ENCODE measurements around the gene KIF7.

The KIF7 gene

GRCh38 chr15:89646416-89647141 is 8.7 kb downstream of the KIF7 start:
- peak; percentile 37 for DNase-seq

GRCh38 chr15:89645680-89646079 is 9.6 kb downstream of the KIF7 start:
- DNase-seq: no peak

- DNase-seq: peak; percentile 35
These were observed 13.2 kb downstream of the KIF7 start for GRCh38 chr15:89642106-89642505.

DNA sequence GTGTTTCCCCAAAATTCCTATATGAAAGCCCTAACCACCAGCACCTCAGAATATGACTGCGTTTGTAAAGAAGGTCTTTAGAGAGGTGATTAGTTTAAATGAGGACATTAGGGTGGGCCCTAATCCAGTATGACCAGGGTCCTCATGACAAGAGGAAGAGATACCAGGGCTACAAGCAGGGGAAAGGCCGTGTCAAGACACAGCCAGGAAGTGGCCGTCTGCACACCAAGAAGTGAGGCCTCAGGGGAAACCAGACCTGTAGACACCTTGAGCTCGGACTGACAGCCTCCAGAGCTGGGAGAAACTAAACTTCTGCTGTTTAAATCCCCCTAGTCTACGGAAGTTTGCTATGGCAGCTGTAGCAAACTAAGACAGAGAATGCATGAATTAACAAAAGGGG is 14.2 kb downstream of the KIF7 start:
- peak; percentile 26 for DNase-seq

DNA sequence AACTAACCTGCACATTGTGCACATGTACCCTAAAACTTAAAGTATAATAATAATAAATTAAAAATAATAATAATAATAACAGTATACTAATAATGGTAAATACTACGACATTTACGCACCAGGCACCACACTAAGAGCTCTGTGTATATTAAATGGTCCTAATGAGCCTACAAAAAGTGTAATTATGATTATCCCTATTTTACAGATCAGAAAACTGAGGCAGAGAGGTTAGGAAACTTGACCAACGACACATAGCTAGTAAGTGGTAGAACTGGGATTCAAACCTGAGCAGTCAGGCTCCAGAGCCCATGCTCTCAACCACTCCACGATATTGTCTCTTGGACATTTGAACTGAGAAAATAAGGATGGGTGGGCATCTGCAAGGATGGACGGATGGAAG is 15.0 kb downstream of the KIF7 start:
- DNase-seq: peak; percentile 25

DNA sequence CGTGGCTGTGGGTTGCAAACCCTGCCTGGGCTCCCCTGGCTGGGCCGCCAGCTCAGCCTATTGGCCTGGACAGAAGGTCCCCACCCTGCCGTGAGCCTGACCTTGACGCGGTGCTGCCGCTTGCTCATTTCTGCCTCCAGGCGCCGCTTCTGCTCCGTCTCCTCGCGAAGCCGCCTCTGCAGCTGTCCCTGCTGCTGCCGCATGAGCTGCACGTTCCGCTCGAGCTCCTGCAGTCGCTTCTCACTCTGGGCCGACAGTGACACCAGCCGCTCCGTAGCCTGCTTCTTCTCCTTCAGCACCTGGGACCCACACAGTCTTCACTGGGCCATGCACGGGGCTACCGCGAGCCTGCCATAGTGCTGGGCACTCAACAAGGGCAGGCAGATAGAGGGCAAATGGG is 21.7 kb downstream of the KIF7 start:
- peak; percentile 48 for DNase-seq

DNA sequence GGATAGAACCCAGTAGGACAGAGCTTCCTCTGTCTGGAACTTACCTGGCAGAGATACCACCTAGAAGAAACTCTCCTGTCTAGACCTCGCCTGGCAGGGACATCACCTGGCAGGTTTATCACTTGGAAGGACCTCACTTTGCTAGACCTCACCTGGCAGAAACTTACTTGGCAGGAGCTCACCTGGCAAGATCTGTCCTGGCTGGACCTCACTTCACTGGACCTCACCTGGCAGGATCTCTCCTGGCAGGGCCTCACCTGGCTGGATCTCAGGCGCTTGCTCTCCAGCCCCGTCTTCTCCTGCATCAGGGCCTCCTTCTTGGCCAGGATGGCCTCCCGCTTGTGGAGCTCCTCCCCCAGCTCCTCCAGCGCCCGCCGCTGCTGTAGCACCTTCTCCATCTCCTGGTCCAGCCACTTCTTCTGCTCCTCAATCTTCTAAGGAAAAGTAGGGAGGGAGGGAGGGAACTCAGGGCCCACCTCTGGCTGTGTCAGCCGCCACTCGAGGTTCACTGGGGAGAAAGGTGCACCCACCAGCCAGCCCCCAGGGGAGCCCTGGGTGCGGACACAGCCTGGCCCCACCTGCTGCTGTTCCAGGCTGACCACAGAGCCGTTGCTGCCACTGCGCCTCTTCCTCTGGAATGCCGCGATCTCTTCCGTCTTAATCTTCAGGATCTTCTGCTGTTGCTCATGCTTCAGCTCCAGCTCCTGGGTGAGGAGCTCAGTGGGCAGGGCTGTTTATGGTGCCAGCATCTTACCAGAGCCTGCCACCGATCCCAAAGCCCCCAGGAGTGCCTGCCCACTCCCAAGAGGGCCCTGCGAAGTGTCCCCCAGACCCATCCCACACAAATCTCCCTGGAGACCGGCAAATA is 22.5 kb downstream of the KIF7 start:
- DNase-seq: peak; percentile 45

GRCh38 chr15:89631902-89632264 is 23.4 kb downstream of the KIF7 start:
- DNase-seq: peak; percentile 47

DNA sequence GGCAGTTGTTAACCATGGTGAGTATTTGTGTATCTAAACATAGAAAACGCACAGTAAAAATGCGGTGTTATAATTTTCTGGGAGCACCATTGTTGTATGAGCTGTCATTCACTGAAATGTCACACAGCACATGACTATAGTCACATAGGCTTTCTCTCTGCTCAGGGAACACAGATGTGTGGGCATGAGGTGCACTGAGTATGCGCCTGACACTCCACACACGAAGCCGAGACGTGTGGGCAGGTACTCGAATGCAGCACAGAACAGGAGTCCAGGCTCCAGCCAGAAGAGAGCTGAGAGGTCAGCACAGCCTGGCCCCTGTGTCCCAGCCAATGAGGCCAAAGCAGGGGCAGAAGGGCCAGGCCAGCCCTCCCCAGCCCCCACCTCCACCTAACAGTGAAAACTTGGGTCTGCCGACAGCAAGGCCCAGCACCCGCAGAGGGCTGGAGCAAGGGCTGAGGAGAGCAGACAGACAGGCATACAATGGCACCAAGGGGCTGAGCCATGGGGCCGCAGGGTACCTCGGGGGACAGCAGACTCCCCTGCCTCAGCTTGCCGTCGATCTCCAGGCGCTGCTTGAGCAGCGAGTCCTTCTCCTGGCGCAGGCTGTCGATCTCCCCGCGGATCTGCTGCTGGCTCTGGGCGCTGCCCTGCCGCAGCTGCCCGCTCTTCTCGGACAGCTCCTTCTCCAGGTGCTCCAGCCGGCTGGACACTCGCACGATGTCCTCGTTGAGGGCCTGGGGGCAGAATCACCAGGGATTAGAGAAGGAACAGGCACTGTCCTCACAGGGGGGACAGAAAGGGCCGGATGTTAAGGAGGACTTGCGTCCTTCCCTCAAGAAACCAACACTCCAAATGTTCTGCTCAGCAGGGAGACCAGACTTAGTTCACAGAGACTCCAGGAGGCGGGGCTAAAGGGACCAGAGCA is 24.0 kb downstream of the KIF7 start:
- peak; percentile 50 for DNase-seq

DNA sequence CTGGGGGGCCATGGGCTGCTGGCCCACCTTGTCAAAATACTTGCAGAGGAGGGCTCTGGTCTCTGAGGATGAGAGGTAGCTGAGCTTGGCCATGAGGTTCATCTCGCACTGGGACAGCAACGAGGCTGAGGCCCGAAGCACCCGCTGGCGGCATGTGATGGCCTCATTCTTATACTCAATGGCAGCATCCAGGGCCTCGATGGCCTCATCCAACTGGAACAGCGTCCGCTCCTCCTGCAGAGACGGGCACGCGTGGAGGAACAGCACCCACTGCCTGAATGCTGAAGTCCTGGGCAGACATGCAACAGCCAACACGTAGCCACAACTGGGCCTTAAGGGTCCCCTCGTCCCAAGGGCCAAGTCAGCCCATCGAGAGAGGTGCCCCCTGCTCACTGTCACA is 25.0 kb downstream of the KIF7 start:
- peak; percentile 47 for DNase-seq

- DNase-seq: no peak
These were observed 25.4 kb downstream of the KIF7 start for GRCh38 chr15:89629829-89630228.

- peak; percentile 38 for DNase-seq
These were observed 26.2 kb downstream of the KIF7 start for GRCh38 chr15:89628806-89629715.

DNA sequence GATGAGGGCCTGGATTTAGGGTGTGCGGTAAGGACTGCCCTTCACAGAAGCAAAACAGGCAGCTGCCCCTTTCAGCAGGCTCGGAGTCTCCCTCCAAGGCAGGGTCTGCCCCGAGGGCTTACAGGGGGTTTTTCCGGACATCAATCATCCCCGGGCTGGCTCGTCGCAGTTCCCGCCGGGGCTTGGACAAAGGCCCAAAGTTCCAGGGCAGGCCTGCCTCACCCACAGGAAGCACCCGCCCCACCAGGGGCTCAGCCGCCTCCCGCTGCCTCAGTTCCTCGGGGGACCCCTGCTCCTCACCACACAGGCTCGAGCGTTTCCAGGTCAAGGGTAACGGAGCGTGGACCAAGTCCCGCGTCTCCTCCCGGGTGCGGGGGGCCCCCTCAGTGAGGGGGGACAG is 27.0 kb downstream of the KIF7 start:
- DNase-seq: no peak

DNA sequence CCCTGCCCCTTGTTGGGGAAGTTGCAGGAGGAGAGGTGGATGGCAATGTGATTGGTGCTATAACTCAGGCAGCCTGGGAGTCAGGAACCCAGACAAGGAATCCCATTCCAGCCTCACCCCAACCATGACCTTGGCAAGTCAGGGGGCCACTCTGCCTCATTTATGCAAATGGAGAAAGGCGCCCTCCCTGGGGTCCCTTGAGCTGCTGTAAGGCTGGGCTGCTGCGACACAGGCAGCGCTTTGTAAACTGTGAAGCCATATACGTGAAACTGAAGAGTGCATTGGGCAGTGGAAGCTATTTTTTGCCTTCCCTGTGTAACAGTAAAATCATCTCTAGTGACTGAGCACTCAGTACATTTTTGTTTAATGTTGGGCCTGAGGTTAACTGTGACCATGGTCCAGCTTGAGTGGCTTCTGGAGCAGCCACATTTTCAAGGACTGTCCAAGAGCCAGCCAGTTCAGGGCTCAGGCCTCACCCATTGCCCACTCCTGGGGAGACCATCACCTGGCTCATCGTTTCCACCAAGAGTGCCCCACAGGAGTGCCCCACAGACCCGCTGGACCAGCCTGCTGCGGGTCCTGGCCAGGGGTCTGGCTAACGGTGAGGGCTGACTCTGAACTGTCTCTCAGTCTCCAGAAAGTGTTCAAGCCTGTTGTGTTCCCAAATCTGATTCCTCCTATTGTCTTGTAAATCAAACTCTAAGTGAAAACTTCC is 27.9 kb downstream of the KIF7 start:
- no peak for DNase-seq

DNA sequence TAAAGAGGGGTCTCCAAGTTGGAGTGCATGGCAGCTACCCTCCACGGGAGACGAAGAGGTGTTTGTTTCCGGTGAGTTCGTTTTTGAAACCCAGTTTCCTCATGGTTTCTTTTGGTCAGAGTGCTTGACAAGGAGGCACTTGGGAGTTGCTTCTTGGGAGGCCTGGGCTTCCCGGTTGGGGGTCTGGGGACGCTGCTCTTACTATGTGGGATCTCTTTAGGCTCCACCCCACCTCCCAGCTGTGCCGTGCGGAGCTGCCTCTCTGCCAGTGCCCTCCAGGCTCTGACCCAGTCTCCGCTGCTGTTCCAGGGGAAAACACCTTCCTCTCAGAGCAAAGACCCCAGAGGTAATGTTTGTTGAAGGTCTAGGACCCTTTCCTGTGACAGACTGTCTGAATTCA is 29.6 kb downstream of the KIF7 start:
- no peak for DNase-seq

GRCh38 chr15:89623165-89623564 is 32.1 kb downstream of the KIF7 start:
- DNase-seq: no peak

DNA sequence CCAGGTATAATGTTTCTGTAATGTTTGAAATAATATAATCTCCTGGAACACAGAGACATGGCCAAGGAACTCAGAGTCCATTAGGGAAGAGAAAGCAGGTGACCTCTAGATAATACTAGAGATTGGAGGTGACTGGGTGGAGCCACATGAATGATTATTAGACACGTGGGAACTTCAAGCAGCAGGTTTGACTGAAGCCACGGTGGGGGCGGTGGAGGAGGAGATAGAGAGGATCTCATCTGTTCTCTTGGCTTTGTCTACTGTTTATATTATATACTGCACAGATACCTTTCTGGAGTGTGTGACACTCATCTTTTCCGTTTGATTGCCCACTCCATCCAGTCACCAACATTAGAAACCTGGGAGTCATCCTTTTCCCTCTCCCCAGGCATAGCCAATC is 33.7 kb downstream of the KIF7 start:
- DNase-seq: no peak

DNA sequence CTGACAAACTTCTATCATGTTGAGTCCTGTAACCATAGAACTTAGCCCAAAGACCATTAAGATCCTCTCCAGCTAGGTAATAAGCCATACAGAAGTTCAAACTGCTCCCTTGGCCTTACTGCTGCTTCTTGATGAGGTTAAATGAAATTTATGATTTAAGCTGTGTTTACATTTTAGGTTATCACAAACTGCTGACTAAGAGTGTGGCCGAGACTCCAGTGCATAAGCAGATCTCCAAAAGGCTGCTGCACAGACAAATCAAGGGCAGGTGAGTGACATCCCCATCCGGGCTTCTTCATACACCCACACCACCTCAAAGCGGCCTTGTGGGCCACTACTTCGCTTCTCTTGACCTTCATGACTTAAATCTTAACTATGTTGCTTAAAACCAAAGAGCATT is 39.0 kb downstream of the KIF7 start:
- DNase-seq: no peak

DNA sequence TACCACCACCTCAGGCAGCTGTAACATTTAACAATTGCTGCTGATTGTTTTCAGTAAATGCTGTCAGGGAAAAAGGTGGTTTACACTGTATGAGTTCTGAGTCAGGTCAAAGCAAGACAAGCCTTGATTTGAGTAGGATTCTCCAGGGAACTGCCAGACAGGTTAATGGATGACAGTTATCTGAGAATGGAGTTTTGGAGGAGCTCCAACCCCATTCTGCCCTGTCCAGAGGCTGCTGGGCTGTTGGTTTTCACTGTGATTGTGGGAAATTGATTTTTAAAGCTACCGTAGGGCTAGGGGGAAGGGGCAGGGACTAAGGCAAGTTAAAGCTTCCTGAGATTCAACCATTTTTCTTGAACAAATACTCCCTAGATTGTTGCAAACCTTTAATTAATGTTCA is 40.1 kb downstream of the KIF7 start:
- DNase-seq: no peak

DNA sequence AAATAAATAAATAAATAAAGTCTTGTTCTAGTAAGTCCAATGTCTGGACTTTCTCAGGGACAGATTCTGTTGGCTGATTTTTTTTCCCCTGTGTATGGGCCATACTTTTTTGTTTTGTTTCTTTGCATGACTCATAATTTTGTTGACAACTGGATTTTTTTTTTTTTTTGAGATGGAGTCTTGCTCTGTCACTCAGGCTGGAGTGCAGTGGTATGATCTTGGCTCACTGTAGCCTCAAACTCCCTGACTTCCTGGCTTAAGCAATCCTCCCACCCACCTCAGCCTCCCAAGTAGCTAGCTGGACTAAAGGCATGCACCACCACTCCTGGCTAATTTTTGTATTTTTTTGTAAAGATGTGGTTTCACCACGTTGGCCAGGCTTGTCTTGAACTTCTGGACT is 41.1 kb downstream of the KIF7 start:
- DNase-seq: no peak

DNA sequence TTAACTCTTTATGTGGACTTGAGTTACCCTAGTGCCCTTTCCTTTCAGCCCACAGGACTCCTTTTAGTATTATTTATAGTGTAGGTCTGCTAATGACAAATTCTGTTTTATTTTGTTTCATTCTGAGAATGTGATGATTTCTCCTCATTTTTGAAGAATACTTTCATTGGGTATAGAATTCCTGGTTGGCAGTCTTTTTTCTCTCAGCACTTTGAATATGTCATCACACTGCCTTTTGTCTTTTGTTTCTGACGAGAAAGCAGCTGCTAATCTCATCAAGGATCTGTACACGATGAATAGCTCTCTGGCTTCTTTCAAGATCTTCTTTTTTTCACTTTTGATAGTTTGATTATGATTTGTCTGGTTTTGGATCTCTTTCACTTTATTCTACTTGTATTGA is 42.2 kb downstream of the KIF7 start:
- DNase-seq: no peak

DNA sequence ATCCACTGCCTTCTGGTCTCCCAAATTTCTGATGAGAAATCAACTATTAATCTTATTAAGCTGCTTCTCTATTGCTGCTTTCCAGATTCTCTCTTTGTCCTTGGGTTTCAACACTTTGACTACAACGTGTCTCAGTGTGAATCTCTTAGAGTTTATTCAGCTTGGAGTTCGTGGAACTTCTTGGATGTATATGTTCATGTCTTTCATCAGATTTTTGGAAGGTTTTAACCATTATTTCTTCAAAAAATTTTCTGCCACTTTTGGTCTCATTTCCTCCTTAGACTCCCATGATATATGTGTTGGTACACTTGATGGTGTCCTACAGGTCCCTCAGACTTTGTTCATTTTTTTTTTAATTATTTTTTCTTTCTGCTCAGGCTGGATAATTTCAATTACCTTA is 44.0 kb downstream of the KIF7 start:
- no peak for DNase-seq
